ENCODE data around the gene LKAAEAR1. TPM values are rescaled to one million over a fixed set of nuclear protein-coding genes. Genes with fewer than 3 reads are reported as not detected.

LKAAEAR1 gene
- total RNA-seq, 1 donor from 2014 or later = not detected

DNA sequence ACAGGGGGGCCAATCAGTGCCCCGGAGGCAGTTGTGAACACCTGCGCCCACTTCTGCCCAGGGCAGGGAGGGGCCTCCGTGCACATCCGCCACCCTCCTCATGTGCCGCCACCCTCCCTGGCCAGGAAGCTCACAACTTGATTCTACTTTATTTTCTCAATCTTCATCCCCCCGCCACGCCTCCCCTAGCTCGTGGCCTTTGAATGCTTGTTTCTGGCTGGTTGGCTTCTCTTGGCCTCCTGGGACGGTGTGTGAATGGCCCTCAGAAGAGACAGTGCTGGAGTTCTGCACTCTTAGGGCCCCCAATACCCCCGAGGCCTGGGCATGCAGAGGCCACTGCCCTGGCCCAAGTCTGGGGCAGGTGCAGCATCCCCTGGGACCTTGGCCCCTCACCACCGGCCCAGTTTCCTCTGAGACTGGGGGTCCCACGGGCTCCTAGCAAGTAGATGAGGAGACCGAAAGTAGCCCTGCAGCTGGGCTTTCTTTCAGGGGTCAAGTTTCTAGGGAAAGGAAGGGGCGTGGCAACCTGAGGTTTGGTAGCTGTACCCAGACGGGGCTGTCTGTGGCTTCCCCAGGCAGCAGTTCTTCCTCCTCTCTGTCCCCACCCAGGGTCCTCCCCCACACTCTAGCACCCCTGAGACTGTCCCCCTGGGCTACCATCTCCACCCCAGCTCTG, 6.2 kb downstream of the LKAAEAR1 start:
- DNase-seq (ENCODE audit: low spot score) = no peak
- TF ChIP-seq, protein P1, sequence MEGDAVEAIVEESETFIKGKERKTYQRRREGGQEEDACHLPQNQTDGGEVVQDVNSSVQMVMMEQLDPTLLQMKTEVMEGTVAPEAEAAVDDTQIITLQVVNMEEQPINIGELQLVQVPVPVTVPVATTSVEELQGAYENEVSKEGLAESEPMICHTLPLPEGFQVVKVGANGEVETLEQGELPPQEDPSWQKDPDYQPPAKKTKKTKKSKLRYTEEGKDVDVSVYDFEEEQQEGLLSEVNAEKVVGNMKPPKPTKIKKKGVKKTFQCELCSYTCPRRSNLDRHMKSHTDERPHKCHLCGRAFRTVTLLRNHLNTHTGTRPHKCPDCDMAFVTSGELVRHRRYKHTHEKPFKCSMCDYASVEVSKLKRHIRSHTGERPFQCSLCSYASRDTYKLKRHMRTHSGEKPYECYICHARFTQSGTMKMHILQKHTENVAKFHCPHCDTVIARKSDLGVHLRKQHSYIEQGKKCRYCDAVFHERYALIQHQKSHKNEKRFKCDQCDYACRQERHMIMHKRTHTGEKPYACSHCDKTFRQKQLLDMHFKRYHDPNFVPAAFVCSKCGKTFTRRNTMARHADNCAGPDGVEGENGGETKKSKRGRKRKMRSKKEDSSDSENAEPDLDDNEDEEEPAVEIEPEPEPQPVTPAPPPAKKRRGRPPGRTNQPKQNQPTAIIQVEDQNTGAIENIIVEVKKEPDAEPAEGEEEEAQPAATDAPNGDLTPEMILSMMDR (IDR thresholded peaks at IDR 0.05; ENCODE audit: unreplicated experiment) = no peak
- Mint-ChIP-seq H3K4me3 (ENCODE audit: unreplicated experiment) (no peak overlapping the region), H3K9me3 (ENCODE audit: unreplicated experiment) (no peaks in the 10 kb centered on the region), H3K36me3 (ENCODE audit: low read depth, unreplicated experiment) (no peaks in the 10 kb centered on the region), H3K4me1 (ENCODE audit: unreplicated experiment) (peaks cover 19% of the 10 kb centered on the region), H3K27ac (ENCODE audit: unreplicated experiment) (no peak overlapping the region), H3K27me3 (ENCODE audit: unreplicated experiment) (peaks cover 14% of the 10 kb centered on the region)

- Mint-ChIP-seq H3K4me3 (ENCODE audit: unreplicated experiment) (no peak overlapping the region), H3K4me1 (ENCODE audit: unreplicated experiment) (peaks cover 17% of the 10 kb centered on the region), H3K27me3 (ENCODE audit: unreplicated experiment) (peaks cover 14% of the 10 kb centered on the region), H3K36me3 (ENCODE audit: low read depth, unreplicated experiment) (no peaks in the 10 kb centered on the region), H3K9me3 (ENCODE audit: unreplicated experiment) (no peaks in the 10 kb centered on the region), H3K27ac (ENCODE audit: unreplicated experiment) (no peak overlapping the region)
- DNase-seq (ENCODE audit: low spot score) = no peak
- TF ChIP-seq, protein P1 (IDR thresholded peaks at IDR 0.05; ENCODE audit: unreplicated experiment) = no peak
Observed at GRCh38 chr20:64077541-64077875, 6.7 kb downstream of the LKAAEAR1 start.

DNA sequence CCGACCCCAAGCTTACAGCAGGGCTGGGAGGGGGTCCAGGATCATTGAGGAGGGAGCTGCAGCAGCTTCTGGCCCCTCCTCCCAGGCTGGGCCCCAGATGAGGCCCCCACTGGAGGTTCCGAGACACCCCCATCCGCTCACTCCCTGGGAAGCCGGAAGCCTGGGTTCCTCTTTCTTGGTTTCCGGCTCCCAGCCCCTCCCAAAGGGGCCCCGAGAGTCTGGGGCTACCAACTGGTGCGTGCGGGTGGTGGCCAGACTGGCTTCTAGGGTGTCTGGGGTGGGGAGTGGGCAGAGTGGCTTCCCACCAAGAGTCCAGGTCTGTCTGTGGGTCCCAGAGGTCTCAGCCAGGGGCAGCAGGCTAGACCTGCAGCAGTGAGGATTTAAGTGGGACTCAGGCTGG, 7.1 kb downstream of the LKAAEAR1 start:
- H3K9me3 Mint-ChIP-seq (ENCODE audit: unreplicated experiment) = no peaks in the 10 kb centered on the region
- H3K27ac Mint-ChIP-seq (ENCODE audit: unreplicated experiment) = no peak overlapping the region
- peaks cover 13% of the 10 kb centered on the region for H3K4me1 Mint-ChIP-seq (ENCODE audit: unreplicated experiment)
- no peak overlapping the region for H3K4me3 Mint-ChIP-seq (ENCODE audit: unreplicated experiment)
- peaks cover 14% of the 10 kb centered on the region for H3K27me3 Mint-ChIP-seq (ENCODE audit: unreplicated experiment)
- DNase-seq (ENCODE audit: low spot score) = no peak
- H3K36me3 Mint-ChIP-seq (ENCODE audit: low read depth, unreplicated experiment) = no peaks in the 10 kb centered on the region
- TF ChIP-seq, protein P1 (IDR thresholded peaks at IDR 0.05; ENCODE audit: unreplicated experiment) = no peak

- Mint-ChIP-seq H3K36me3 (ENCODE audit: low read depth, unreplicated experiment) (no peaks in the 10 kb centered on the region), H3K27me3 (ENCODE audit: unreplicated experiment) (peaks cover 11% of the 10 kb centered on the region), H3K4me3 (ENCODE audit: unreplicated experiment) (no peak overlapping the region), H3K4me1 (ENCODE audit: unreplicated experiment) (peaks cover 7% of the 10 kb centered on the region), H3K27ac (ENCODE audit: unreplicated experiment) (no peak overlapping the region), H3K9me3 (ENCODE audit: unreplicated experiment) (no peaks in the 10 kb centered on the region)
- DNase-seq (ENCODE audit: low spot score) = no peak
- TF ChIP-seq, protein P1 (IDR thresholded peaks at IDR 0.05; ENCODE audit: unreplicated experiment) = no peak
Observed at GRCh38 chr20:64076061-64076997, 7.9 kb downstream of the LKAAEAR1 start.

- TF ChIP-seq, protein P1 (IDR thresholded peaks at IDR 0.05; ENCODE audit: unreplicated experiment) = no peak
- Mint-ChIP-seq H3K4me3 (ENCODE audit: unreplicated experiment) (no peak overlapping the region), H3K36me3 (ENCODE audit: low read depth, unreplicated experiment) (no peaks in the 10 kb centered on the region), H3K9me3 (ENCODE audit: unreplicated experiment) (no peaks in the 10 kb centered on the region), H3K27ac (ENCODE audit: unreplicated experiment) (no peak overlapping the region), H3K4me1 (ENCODE audit: unreplicated experiment) (peaks cover 4% of the 10 kb centered on the region), H3K27me3 (ENCODE audit: unreplicated experiment) (peaks cover 8% of the 10 kb centered on the region)
- DNase-seq (ENCODE audit: low spot score) = no peak
Observed at GRCh38 chr20:64075556-64075955, 8.6 kb downstream of the LKAAEAR1 start.
